ENCODE data around the gene BICDL1.

BICDL1 gene

GRCh38 chr12:120121766-120122293 is 132.8 kb downstream of the BICDL1 start:
- DNase-seq (ENCODE audit: low read depth in 1 of 2, low spot score in 1 of 2): no peak

DNA sequence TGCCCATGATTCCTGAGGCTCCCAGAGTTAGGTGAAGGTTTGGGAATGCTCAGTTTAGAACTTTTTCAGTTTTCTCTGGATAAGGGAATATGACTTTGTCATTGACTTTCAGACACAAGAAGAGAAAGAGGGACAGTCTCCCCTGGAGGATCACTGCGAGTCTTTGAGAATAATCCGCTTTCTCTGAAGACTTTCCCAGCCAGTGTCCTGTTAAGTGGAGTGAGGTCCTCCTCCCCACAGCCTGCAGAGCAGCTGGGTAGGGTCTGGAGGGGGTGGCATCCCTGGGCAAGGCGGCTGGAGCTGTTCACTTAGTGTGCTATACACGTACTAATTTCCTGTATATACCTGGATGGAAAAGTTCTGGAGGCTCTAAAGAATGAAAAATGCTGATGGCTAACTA is 136.0 kb downstream of the BICDL1 start:
- DNase-seq (ENCODE audit: low read depth in 1 of 2, low spot score in 1 of 2): no peak

DNA sequence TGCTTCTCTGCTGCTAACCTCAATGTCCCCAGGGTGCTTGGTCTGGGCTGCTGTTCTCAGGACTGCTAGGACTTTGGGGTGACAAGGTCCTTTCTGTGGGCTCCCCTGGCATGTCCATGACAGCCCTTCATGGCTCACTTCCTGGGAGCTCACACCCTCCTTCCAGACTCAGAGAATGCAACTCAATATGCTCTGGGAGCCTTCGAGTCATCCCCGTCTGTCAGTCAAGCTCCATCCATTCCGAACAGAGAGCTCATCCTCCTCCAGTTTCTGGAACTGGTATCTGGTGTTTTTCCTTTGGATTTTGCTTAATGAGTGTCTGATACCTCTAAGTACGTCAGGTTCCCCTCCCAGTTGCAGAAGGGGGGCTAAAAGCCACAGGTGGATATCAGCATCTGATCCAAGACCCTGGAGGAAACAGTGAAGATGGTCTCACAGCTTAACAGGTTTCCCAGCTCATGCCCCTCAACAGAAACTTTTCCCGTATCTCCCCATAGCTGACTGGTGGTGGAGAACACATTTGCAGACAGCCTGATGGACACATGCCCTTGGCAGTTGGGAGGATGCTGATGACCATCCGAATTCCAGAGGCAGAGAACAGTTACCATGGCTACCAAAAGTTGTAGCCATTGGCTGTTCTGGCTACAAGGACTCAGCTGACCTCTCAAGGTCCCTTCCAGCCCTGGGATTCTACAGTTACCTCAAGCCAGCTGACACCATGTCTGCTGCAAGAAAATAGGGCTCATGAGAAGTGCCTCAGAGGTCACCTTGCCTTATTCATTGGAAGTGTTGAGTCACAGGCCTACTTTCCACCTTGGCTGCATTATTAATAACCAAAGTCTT is 137.0 kb downstream of the BICDL1 start:
- no peak for DNase-seq (ENCODE audit: low read depth in 1 of 2, low spot score in 1 of 2)

DNA sequence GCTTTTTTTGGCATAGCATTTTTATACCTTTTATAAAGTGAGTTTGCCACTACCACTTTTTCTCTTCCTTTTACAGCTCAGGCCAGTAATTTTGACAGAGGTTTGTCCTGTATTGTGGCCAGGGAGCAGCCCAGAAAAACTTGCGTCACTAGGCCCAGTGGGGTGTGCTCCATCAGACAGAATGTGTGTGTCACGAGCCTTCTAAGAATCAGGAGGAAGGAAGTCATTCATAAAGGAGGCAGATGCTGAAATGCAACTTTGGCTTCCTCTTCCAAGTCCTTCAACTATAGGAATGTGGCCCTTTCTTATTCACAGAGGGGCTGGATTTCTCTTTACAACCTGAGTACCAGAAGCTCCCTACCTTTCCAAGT is 137.6 kb downstream of the BICDL1 start:
- DNase-seq (ENCODE audit: low read depth in 1 of 2, low spot score in 1 of 2): no peak

DNA sequence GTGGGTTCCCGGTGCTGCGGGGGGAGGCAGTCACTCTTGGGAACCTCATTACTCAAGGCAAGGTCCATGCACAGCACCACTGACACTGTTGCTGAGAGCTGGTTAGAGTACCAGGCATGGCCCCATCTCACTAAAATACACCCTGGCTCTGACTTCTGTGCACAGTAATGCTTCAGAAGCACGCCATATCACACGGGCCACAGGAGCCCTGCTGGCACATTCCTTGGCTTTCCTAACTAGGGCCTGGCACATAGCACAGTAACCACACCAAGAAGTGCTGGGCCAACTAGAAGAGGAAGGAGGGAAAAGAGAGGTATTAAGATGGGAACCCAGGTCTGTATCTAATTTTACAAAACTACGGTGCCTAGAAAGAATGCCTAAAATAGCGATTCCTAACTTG is 141.0 kb downstream of the BICDL1 start:
- no peak for DNase-seq (ENCODE audit: low read depth in 1 of 2, low spot score in 1 of 2)

DNA sequence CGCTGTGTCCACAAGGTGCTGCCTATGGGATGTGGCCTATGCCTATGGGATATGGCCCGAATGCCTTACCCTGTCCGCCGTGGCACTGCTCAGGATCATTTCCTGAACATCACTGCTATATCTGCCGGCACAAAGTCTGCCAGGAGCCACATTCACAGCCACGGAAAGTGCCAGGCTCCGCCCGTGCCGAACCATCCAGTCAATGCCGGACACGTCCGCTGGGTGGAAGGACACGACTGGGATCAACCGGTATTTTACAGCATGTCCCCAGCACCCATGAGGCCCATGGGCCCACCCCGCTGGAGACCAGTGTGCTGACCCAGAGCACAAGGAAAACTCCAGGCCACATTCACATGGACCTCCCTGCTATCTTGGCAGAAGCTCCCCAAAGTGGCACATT is 142.1 kb downstream of the BICDL1 start:
- no peak for DNase-seq (ENCODE audit: low read depth in 1 of 2, low spot score in 1 of 2)

DNA sequence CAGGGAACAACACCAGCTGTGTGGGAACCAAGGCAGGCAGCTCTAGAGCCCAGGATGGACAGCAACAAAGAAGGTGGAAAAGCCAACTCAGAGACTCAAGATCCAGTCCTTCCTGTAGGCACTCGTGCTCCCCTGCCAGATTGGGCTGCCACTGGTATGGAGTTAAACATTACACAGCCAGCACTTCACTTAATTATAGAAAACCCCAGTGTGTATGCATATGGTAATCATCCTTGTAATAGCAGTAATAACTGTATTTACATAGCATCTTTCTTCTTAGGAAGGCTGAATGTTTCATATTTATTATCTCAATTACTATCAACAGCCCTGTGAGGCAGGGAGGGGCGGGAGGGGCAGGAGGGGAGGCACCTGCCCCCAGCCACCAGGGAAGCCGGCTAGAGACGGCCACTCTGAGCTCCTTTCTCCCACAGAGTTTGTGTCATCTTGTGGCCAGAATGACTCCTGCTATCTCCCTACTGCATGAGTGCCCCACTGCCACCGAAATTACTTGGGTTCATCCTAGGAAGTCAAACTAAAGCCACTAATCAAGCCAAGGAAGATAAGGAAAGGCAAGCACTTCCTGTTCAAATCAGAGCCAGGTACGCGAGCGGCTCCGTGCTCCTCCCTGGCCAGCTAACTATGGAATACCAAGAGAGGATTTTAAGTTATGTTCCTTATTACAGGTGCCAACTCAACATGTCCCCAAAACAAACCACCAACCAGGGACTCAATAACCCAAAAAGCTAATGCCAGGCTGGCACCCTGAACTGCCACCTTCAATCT is 143.2 kb downstream of the BICDL1 start:
- no peak for DNase-seq (ENCODE audit: low read depth in 1 of 2, low spot score in 1 of 2)

DNA sequence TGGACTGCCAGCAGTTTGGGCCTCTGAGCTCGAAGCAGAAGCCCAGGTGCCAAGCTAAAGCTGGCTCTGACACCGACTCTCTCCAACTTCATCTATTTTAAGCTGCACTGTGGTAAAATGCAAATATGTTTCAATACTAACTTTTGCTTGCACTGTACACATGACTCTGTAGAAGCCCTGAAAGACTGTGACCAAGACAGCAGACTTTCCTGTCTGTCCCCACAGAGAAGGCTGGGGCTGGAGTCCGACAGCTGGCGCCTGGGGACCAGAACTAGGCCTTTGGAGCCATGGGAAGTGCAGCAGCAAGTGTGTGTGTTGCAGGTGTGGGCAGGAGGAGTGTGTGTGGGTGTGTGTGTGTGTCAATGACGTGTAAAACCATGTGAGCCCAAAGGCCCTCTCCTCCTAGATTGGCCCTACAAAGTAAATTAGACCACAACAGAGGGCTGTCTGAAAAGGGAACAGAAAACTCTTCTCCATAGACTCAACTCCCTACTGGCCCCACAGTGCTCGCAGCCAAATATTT is 143.9 kb downstream of the BICDL1 start:
- DNase-seq (ENCODE audit: low read depth in 1 of 2, low spot score in 1 of 2): no peak

- no peak for DNase-seq (ENCODE audit: low read depth in 1 of 2, low spot score in 1 of 2)
Observed at GRCh38 chr12:120134307-120134980, 145.4 kb downstream of the BICDL1 start.

DNA sequence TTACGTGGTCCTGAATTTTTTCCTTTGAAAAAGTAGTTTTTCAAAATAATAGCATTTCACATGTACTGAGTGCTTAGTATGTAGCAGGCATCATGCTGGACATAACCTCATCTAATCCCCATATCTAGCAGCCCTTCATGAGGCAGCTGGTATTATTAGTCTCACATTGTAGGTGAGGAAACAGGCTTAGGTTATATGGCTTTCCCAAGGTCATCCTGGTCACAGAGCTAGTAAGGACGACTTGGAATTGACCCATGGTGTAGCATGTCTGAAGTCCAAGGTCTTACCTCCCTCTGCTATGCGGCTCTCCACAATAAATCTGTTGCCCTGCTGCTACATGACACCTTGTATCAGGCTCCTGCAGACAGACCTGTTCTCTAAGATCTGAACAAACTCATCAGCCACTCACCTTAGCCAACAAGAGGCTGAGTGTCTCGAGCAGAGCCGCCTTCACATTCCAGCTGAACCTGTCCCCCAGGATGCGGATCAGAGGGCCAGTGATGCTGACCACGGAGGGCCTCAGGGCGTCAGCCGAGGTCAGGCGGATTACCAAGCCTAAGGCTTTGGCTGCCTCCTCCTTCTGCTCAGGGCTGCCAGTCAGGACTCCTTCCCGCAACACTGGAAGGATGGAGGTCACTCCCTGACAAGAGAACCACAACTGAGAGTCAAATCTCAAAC is 147.2 kb downstream of the BICDL1 start:
- no peak for DNase-seq (ENCODE audit: low read depth in 1 of 2, low spot score in 1 of 2)

DNA sequence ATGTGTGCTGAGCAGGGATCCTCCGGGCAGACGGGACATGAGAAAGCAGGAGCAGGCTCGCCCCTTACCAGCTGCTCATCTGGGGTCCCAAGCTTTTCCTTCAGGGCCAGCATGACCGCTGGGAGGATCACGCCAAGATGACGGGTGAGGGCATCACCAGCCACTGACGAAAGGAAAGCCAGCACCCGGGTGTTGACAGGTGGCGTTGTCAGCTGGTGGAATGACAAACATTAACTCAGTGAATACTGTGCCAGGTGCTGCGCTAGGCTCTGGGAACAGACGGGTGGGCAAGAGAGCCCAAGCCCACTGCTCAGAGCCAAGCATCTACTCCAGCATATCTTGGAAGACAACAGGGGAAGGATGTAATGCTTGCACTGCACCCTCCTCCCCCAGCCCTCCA is 148.8 kb downstream of the BICDL1 start:
- DNase-seq (ENCODE audit: low read depth in 1 of 2, low spot score in 1 of 2): no peak

- no peak for DNase-seq (ENCODE audit: low read depth in 1 of 2, low spot score in 1 of 2)
Observed at GRCh38 chr12:120138366-120138765, 149.3 kb downstream of the BICDL1 start.

DNA sequence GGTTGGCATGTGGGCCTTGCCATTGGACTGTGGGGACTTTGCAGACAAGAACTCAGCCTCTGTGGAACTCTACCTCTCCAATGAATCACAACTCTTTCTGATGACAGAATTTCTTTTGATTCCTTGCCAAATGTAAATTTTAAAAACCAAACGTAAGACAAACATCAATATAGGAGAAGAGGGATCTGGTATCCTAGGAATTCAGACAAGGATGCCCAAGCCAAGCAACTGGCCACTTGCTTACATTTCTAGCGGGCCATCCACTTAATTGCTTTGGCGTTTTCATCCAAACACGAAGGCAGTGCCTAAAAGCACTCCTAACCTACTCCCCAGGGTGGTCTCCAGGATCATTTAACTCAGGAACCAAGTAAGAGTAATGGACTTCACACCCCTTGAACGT is 150.9 kb downstream of the BICDL1 start:
- no peak for DNase-seq (ENCODE audit: low read depth in 1 of 2, low spot score in 1 of 2)

DNA sequence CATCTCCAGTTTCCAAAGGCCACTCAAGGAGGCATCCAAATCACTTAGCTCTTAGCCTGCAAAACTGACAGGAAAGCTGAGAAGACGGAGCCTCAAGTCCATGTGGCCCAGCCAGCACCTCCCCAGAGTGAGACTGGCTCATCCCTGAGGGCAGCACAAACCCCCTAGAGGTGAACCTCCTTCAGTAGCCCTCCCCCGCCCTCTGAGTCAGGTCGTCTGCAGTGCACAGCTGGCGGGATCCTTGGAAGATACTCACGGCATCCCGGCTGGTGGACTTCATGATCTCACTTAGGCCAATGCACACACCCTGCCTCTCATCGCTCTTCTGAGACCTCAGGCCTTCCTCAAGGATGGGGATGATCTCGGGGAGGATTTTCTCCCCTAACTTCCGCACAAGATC is 151.6 kb downstream of the BICDL1 start:
- DNase-seq (ENCODE audit: low read depth in 1 of 2, low spot score in 1 of 2): no peak

DNA sequence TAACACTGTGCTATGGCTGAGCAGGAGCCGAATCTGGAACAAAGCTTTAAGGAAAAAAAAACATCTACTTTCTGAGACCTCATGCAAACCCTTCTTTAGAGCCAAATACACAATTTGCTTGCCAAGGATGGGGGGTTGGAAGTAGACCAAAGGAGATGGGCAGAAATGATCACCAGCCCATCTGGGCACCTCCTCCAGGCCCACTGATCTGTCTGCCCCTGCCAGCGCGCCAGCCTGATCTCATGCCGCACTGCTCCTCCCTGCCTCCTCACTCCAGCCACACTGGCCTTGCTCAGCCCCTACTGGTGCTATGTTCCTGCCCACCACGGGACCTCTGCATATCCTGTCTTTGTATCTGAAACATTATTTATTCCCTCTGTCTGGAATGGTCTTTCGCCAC is 152.3 kb downstream of the BICDL1 start:
- no peak for DNase-seq (ENCODE audit: low read depth in 1 of 2, low spot score in 1 of 2)

DNA sequence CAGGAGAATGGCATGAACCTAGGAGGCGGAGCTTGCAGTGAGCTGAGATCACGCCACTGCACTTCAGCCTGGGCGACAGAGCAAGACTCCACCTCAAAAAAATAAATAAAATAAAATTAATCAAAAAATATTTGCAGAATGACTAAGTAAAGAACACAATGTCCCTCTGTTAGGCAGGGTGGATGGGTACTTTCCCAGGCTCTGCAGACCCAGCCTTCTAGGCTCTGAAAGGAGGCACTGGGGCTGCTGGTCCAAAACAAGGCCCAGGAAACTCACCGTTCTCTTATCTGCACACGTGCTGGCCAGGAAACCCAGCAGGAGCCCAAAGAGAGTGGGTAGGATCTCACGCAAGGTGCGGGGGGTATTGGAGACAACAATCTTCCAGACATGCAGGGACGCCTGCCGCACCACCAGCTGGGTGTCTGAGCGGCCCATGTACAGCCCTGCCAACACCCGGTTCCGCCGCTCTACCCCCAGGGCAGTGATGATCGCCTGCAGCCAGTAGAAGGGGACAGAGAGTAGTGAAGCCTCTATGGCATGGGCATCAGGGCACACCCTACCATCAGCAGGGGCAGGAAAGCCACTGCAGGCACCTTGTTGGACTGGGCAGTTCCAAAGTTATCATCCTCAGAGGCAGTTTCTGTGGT is 153.3 kb downstream of the BICDL1 start:
- DNase-seq (ENCODE audit: low read depth in 1 of 2, low spot score in 1 of 2): no peak
